ENCODE results near the gene INPP5F. TPM values are rescaled to one million over a fixed set of nuclear protein-coding genes. Genes with fewer than 3 reads are reported as not detected.
"Not testable (repeated sequence)": the region's sequence is repeated elsewhere in the genome, so short reads cannot be mapped to it uniquely, and the experiment has no call there.

The INPP5F gene
- total RNA-seq, 2 donors from 2014 or later = 17.1 to 23.7 TPM

- H3K9me3 ChIP-seq = no peaks in the 10 kb centered on the region
- no peak for TF ChIP-seq CTCF (IDR thresholded peaks at IDR 0.05)
Observed at GRCh38 chr10:119862524-119862923, 136.7 kb downstream of the INPP5F start.

GRCh38 chr10:119863951-119864565 lies 138.2 kb downstream of the INPP5F start:
- Histone ChIP-seq H3K27ac (no peak overlapping the region), H3K4me1 (ENCODE audit: control insufficient read depth in 1 of 2, low read depth in 2 of 2) (peaks cover 3 to 6% of the 10 kb centered on the region in 2 donors), H3K36me3 (no peaks in the 10 kb centered on the region), H3K9me3 (no peaks in the 10 kb centered on the region), H3K27me3 (replicated peaks; ENCODE audit: insufficient read depth) (no peaks in the 10 kb centered on the region), H3K4me3 (no peak overlapping the region)
- no peak for ATAC-seq (ENCODE audit: insufficient number of reproducible peaks, low FRiP score, low read depth)
- DNase-seq (ENCODE audit: low spot score) = no peak
- no peak for TF ChIP-seq CTCF (IDR thresholded peaks at IDR 0.05)

More at GRCh38 chr10:119862524-119862923, 136.7 kb downstream of the INPP5F start:
- Histone ChIP-seq H3K27ac (no peak overlapping the region), H3K4me1 (ENCODE audit: control insufficient read depth in 1 of 2, low read depth in 2 of 2) (no peaks in the 10 kb centered on the region), H3K27me3 (replicated peaks; ENCODE audit: insufficient read depth) (no peaks in the 10 kb centered on the region), H3K4me3 (no peak overlapping the region), H3K36me3 (no peaks in the 10 kb centered on the region)
- ATAC-seq (ENCODE audit: insufficient number of reproducible peaks, low FRiP score, low read depth) = no peak
- DNase-seq (ENCODE audit: low spot score) = no peak

GRCh38 chr10:119865699-119866240 lies 139.9 kb downstream of the INPP5F start:
- TF ChIP-seq CTCF (IDR thresholded peaks at IDR 0.05) = no peak
- DNase-seq (ENCODE audit: low spot score) = no peak
- no peak overlapping the region for H3K27ac ChIP-seq
- H3K4me1 ChIP-seq (ENCODE audit: control insufficient read depth in 1 of 2, low read depth in 2 of 2) = peaks cover 7 to 13% of the 10 kb centered on the region in 2 donors
- H3K9me3 ChIP-seq = no peaks in the 10 kb centered on the region
- ATAC-seq (ENCODE audit: insufficient number of reproducible peaks, low FRiP score, low read depth) = no peak
- H3K27me3 ChIP-seq (replicated peaks; ENCODE audit: insufficient read depth) = no peaks in the 10 kb centered on the region
- no peak overlapping the region for H3K4me3 ChIP-seq
- no peaks in the 10 kb centered on the region for H3K36me3 ChIP-seq

GRCh38 chr10:119867317-119867716 lies 141.5 kb downstream of the INPP5F start:
- no peak overlapping the region for H3K27ac ChIP-seq
- DNase-seq (ENCODE audit: low spot score) (no peak), ATAC-seq (ENCODE audit: insufficient number of reproducible peaks, low FRiP score, low read depth) (no peak)
- H3K9me3 ChIP-seq = no peaks in the 10 kb centered on the region
- no peak for TF ChIP-seq CTCF (IDR thresholded peaks at IDR 0.05)
- no peaks in the 10 kb centered on the region for H3K36me3 ChIP-seq
- peaks cover 14 to 23% of the 10 kb centered on the region in 2 donors for H3K4me1 ChIP-seq (ENCODE audit: control insufficient read depth in 1 of 2, low read depth in 2 of 2)
- no peaks in the 10 kb centered on the region for H3K27me3 ChIP-seq (replicated peaks; ENCODE audit: insufficient read depth)
- H3K4me3 ChIP-seq = no peak overlapping the region

GRCh38 chr10:119869398-119869797 lies 143.5 kb downstream of the INPP5F start:
- H3K36me3 ChIP-seq; H3K4me3 ChIP-seq; DNase-seq (ENCODE audit: low spot score); H3K9me3 ChIP-seq; ATAC-seq (ENCODE audit: insufficient number of reproducible peaks, low FRiP score, low read depth); H3K27me3 ChIP-seq (replicated peaks; ENCODE audit: insufficient read depth); H3K27ac ChIP-seq: not testable (repeated sequence)
- H3K4me1 ChIP-seq (ENCODE audit: control insufficient read depth in 1 of 2, low read depth in 2 of 2) = peaks cover 14 to 29% of the 10 kb centered on the region in 2 donors

Measured in thoracic aorta (tissue), 2 donors.